ENCODE data around the gene NCCRP1.
A peak's percentile ranks its signal among the peaks of the same experiment; 100 is the strongest.

NCCRP1 gene

DNA sequence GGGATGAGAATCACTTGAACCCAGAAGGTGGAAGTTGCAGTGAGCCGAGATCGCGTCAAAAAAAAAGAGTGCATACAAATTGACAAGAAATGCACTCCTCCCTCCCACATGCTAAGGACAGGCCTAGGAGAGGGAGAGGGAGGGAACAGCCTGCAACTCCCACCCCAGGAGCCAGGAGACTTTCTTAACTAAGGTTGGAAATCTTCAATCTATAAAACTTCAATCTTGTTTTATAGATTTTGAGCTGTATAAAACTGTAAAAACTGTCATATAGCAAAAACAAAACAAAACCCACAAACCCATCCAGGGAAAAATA is 8.6 kb downstream of the NCCRP1 start:
- H3K4me1 ChIP-seq (ENCODE audit: control insufficient read depth in 1 of 2, insufficient read depth in 2 of 2, low read length in 2 of 2), result no peaks in the 10 kb centered on the region
- no peak overlapping the region for H3K14ac ChIP-seq (ENCODE audit: low read length)
- H3K9me3 ChIP-seq (ENCODE audit: insufficient read depth, low read depth, low read length), result peaks cover 6% of the 10 kb centered on the region
- no peaks in the 10 kb centered on the region for H3K36me3 ChIP-seq (ENCODE audit: control insufficient read depth in 1 of 2, insufficient read depth in 2 of 2, low read length in 2 of 2)
- no peak overlapping the region for H4K91ac ChIP-seq (ENCODE audit: low read depth, low read length)
- no peaks in the 10 kb centered on the region for H3K27me3 ChIP-seq (ENCODE audit: insufficient read depth, low read length)
- no peak for DNase-seq
- no peak overlapping the region for H4K12ac ChIP-seq (ENCODE audit: low read depth, low read length)
- no peak overlapping the region for H2AFZ ChIP-seq (ENCODE audit: insufficient read depth, low read length, poor library complexity)
- no peak overlapping the region for H3K9ac ChIP-seq (ENCODE audit: low read length)
- no CpG with 5 or more reads among the region's 3 CpGs for WGBS (ENCODE audit: extremely low coverage, insufficient coverage, insufficient read length)
- H3K18ac ChIP-seq (ENCODE audit: low read length), result no peak overlapping the region
- no peak overlapping the region for H2BK5ac ChIP-seq (ENCODE audit: low read depth, low read length, poor library complexity)
- H2AK5ac ChIP-seq (ENCODE audit: low read length), result no peak overlapping the region
- no peak overlapping the region for H4K8ac ChIP-seq (ENCODE audit: low read depth, low read length)
- no peak overlapping the region for H3K27ac ChIP-seq (ENCODE audit: low read depth, low read length)
- no peak overlapping the region for H3K4ac ChIP-seq (ENCODE audit: low read depth, low read length)
- no peaks in the 10 kb centered on the region for H3K79me2 ChIP-seq (ENCODE audit: control insufficient read depth, insufficient read depth, low read length, poor library complexity)
- H3K4me2 ChIP-seq (ENCODE audit: low read length), result no peak overlapping the region
- H3K79me1 ChIP-seq (ENCODE audit: low read length), result no peaks in the 10 kb centered on the region
- no peak overlapping the region for H2BK120ac ChIP-seq (ENCODE audit: insufficient read depth, low read length, poor library complexity)
- no peak overlapping the region for H3K23ac ChIP-seq (ENCODE audit: low read length)
- H3K4me3 ChIP-seq (ENCODE audit: low read depth, low read length), result no peak overlapping the region
- H2BK12ac ChIP-seq (ENCODE audit: low read length), result no peak overlapping the region

DNA sequence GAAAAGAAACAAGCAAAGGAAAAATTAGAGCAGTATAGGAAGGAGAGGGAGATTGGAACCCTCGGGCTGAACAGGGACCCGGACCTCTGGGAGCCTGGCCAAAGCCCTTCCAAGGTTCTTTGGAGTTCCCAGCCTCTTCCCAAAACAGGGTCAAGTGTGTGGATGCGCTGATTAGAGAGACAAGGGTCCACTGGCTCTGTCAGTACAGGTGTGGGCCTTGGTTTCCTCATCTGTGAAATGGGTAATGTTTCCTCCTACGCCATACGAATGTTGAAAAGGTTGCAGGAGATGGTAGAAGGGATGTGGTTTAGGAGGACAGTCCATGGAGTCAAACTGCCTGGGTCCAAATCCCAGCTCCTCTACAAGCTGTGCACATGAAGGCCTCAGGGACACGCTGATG is 9.4 kb downstream of the NCCRP1 start:
- no CpG with 5 or more reads among the region's 6 CpGs for WGBS (ENCODE audit: extremely low coverage, insufficient coverage, insufficient read length)
- no peak overlapping the region for H2BK5ac ChIP-seq (ENCODE audit: low read depth, low read length, poor library complexity)
- H3K4me2 ChIP-seq (ENCODE audit: low read length), result no peak overlapping the region
- H3K23ac ChIP-seq (ENCODE audit: low read length), result no peak overlapping the region
- H2AFZ ChIP-seq (ENCODE audit: insufficient read depth, low read length, poor library complexity), result no peak overlapping the region
- no peaks in the 10 kb centered on the region for H3K27me3 ChIP-seq (ENCODE audit: insufficient read depth, low read length)
- no peak overlapping the region for H3K4me3 ChIP-seq (ENCODE audit: low read depth, low read length)
- peaks cover 6% of the 10 kb centered on the region for H3K9me3 ChIP-seq (ENCODE audit: insufficient read depth, low read depth, low read length)
- no peak overlapping the region for H4K91ac ChIP-seq (ENCODE audit: low read depth, low read length)
- no peak overlapping the region for H3K18ac ChIP-seq (ENCODE audit: low read length)
- H2BK120ac ChIP-seq (ENCODE audit: insufficient read depth, low read length, poor library complexity), result no peak overlapping the region
- H3K9ac ChIP-seq (ENCODE audit: low read length), result no peak overlapping the region
- no peaks in the 10 kb centered on the region for H3K79me1 ChIP-seq (ENCODE audit: low read length)
- H3K27ac ChIP-seq (ENCODE audit: low read depth, low read length), result no peak overlapping the region
- no peak overlapping the region for H2BK12ac ChIP-seq (ENCODE audit: low read length)
- DNase-seq, result no peak
- H3K4ac ChIP-seq (ENCODE audit: low read depth, low read length), result no peak overlapping the region
- H4K8ac ChIP-seq (ENCODE audit: low read depth, low read length), result no peak overlapping the region
- H4K12ac ChIP-seq (ENCODE audit: low read depth, low read length), result no peak overlapping the region
- no peaks in the 10 kb centered on the region for H3K36me3 ChIP-seq (ENCODE audit: control insufficient read depth in 1 of 2, insufficient read depth in 2 of 2, low read length in 2 of 2)
- no peak overlapping the region for H3K14ac ChIP-seq (ENCODE audit: low read length)
- H3K4me1 ChIP-seq (ENCODE audit: control insufficient read depth in 1 of 2, insufficient read depth in 2 of 2, low read length in 2 of 2), result no peaks in the 10 kb centered on the region
- no peaks in the 10 kb centered on the region for H3K79me2 ChIP-seq (ENCODE audit: control insufficient read depth, insufficient read depth, low read length, poor library complexity)
- no peak overlapping the region for H2AK5ac ChIP-seq (ENCODE audit: low read length)

DNA sequence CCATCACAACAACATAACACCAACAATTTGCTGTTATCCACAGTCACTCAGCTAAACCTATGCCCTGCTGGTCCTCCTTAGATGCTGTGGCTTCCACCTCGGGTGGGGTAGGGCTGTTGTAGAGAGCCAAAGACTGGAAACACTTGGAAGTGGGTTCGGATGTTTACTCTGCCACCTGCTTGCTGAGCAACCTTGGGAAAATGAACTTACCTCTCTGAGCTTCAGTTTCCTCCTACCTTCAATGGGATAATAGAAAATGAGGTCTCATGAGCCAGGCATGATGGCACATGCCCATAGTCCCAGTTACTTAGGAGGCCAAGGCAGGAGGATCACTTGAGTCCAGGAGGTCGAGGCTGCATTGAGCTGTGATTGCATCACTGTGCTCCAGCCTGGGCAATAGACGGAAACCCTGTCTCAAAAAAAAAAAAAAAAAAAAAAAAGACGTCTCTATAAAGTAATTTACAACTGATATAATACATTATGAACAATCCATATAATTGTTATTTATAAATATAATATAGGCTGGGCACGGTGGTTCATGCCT is 10.6 kb downstream of the NCCRP1 start:
- no peak overlapping the region for H3K14ac ChIP-seq (ENCODE audit: low read length)
- no CpG with 5 or more reads among the region's 6 CpGs for WGBS (ENCODE audit: extremely low coverage, insufficient coverage, insufficient read length)
- no peaks in the 10 kb centered on the region for H3K27me3 ChIP-seq (ENCODE audit: insufficient read depth, low read length)
- H2BK5ac ChIP-seq (ENCODE audit: low read depth, low read length, poor library complexity), result no peak overlapping the region
- H2AFZ ChIP-seq (ENCODE audit: insufficient read depth, low read length, poor library complexity), result no peak overlapping the region
- no peaks in the 10 kb centered on the region for H3K79me1 ChIP-seq (ENCODE audit: low read length)
- no peak for DNase-seq
- no peak overlapping the region for H2BK12ac ChIP-seq (ENCODE audit: low read length)
- H3K4me1 ChIP-seq (ENCODE audit: control insufficient read depth in 1 of 2, insufficient read depth in 2 of 2, low read length in 2 of 2), result no peaks in the 10 kb centered on the region
- no peak overlapping the region for H4K91ac ChIP-seq (ENCODE audit: low read depth, low read length)
- H3K4me3 ChIP-seq (ENCODE audit: low read depth, low read length), result no peak overlapping the region
- H2AK5ac ChIP-seq (ENCODE audit: low read length), result no peak overlapping the region
- no peak overlapping the region for H3K18ac ChIP-seq (ENCODE audit: low read length)
- no peak overlapping the region for H3K4me2 ChIP-seq (ENCODE audit: low read length)
- no peak overlapping the region for H4K8ac ChIP-seq (ENCODE audit: low read depth, low read length)
- no peak overlapping the region for H2BK120ac ChIP-seq (ENCODE audit: insufficient read depth, low read length, poor library complexity)
- no peak overlapping the region for H4K12ac ChIP-seq (ENCODE audit: low read depth, low read length)
- no peak overlapping the region for H3K23ac ChIP-seq (ENCODE audit: low read length)
- H3K9me3 ChIP-seq (ENCODE audit: insufficient read depth, low read depth, low read length), result peaks cover 6% of the 10 kb centered on the region
- H3K79me2 ChIP-seq (ENCODE audit: control insufficient read depth, insufficient read depth, low read length, poor library complexity), result no peaks in the 10 kb centered on the region
- H3K4ac ChIP-seq (ENCODE audit: low read depth, low read length), result no peak overlapping the region
- no peaks in the 10 kb centered on the region for H3K36me3 ChIP-seq (ENCODE audit: control insufficient read depth in 1 of 2, insufficient read depth in 2 of 2, low read length in 2 of 2)
- no peak overlapping the region for H3K9ac ChIP-seq (ENCODE audit: low read length)
- no peak overlapping the region for H3K27ac ChIP-seq (ENCODE audit: low read depth, low read length)

DNA sequence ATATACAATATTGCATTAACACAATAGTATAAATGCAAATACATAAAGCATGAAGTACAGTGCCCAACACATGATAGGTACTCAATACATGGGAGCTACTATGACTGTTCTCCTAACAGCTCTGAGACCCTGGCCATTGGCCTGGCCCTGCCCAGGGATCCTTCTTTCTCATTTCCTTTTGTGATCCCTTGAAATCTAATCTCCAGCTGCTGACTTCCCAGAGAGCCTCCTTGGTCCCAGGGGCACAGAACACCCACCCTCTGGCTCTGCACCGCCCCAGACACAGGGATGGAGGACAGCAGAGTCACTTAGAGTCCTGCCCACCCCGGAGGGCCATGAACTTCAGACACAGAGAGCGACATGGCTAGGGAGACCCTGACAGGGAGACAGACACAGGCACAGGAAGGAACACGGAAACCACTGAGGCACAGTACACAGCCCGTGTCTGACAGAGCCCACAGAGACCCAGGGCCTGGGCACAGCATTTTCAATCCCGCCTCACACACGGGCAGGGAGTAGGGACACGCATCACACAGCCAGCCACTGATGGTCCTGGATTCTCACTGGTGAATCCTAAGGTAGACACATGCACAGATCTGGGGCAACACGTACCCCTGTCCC is 11.5 kb downstream of the NCCRP1 start:
- Histone ChIP-seq H3K27me3 (ENCODE audit: insufficient read depth, low read length) (no peaks in the 10 kb centered on the region), H2BK120ac (ENCODE audit: insufficient read depth, low read length, poor library complexity) (no peak overlapping the region), H4K91ac (ENCODE audit: low read depth, low read length) (no peak overlapping the region), H2BK5ac (ENCODE audit: low read depth, low read length, poor library complexity) (no peak overlapping the region), H3K9ac (ENCODE audit: low read length) (peak overlapping the region; percentile 67), H3K27ac (ENCODE audit: low read depth, low read length) (no peak overlapping the region), H4K8ac (ENCODE audit: low read depth, low read length) (no peak overlapping the region), H3K4me3 (ENCODE audit: low read depth, low read length) (no peak overlapping the region), H3K79me2 (ENCODE audit: control insufficient read depth, insufficient read depth, low read length, poor library complexity) (no peaks in the 10 kb centered on the region), H3K9me3 (ENCODE audit: insufficient read depth, low read depth, low read length) (peaks cover 6% of the 10 kb centered on the region), H4K12ac (ENCODE audit: low read depth, low read length) (no peak overlapping the region), H3K14ac (ENCODE audit: low read length) (no peak overlapping the region), H3K4me1 (ENCODE audit: control insufficient read depth in 1 of 2, insufficient read depth in 2 of 2, low read length in 2 of 2) (no peaks in the 10 kb centered on the region), H2BK12ac (ENCODE audit: low read length) (no peak overlapping the region), H3K4me2 (ENCODE audit: low read length) (no peak overlapping the region), H3K23ac (ENCODE audit: low read length) (peak overlapping the region; percentile 82), H2AFZ (ENCODE audit: insufficient read depth, low read length, poor library complexity) (no peak overlapping the region), H2AK5ac (ENCODE audit: low read length) (no peak overlapping the region), H3K79me1 (ENCODE audit: low read length) (no peaks in the 10 kb centered on the region), H3K36me3 (ENCODE audit: control insufficient read depth in 1 of 2, insufficient read depth in 2 of 2, low read length in 2 of 2) (no peaks in the 10 kb centered on the region), H3K4ac (ENCODE audit: low read depth, low read length) (no peak overlapping the region), H3K18ac (ENCODE audit: low read length) (no peak overlapping the region)
- DNase-seq, result no peak
- no CpG with 5 or more reads among the region's 9 CpGs for WGBS (ENCODE audit: extremely low coverage, insufficient coverage, insufficient read length)
